ENCODE measurements around the gene SESN1.

- no peak for TF ChIP-seq CTCF (IDR thresholded peaks at IDR 0.05; ENCODE audit: borderline replicate concordance, extremely low read depth, low read length, poor library complexity, severe bottlenecking)
- TF ChIP-seq EZH2 (IDR thresholded peaks at IDR 0.05; ENCODE audit: borderline replicate concordance, low read depth, low read length, severe bottlenecking), result no peak
Measured at GRCh38 chr6:109069746-109070145, 24.9 kb downstream of the SESN1 start.

Data from DND-41 (cell line).